Measurements from ENCODE around the gene STK17B. TPM values are rescaled to one million over a fixed set of nuclear protein-coding genes. Genes with fewer than 3 reads are reported as not detected.

Gene STK17B
- total RNA-seq, 1 donor from 2014 or later: 89.3 TPM

- no peak overlapping the region for H3K4me3 Mint-ChIP-seq (ENCODE audit: unreplicated experiment)
- TF ChIP-seq, protein P1, sequence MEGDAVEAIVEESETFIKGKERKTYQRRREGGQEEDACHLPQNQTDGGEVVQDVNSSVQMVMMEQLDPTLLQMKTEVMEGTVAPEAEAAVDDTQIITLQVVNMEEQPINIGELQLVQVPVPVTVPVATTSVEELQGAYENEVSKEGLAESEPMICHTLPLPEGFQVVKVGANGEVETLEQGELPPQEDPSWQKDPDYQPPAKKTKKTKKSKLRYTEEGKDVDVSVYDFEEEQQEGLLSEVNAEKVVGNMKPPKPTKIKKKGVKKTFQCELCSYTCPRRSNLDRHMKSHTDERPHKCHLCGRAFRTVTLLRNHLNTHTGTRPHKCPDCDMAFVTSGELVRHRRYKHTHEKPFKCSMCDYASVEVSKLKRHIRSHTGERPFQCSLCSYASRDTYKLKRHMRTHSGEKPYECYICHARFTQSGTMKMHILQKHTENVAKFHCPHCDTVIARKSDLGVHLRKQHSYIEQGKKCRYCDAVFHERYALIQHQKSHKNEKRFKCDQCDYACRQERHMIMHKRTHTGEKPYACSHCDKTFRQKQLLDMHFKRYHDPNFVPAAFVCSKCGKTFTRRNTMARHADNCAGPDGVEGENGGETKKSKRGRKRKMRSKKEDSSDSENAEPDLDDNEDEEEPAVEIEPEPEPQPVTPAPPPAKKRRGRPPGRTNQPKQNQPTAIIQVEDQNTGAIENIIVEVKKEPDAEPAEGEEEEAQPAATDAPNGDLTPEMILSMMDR (IDR thresholded peaks at IDR 0.05): no peak
- H3K36me3 Mint-ChIP-seq (ENCODE audit: unreplicated experiment): no peaks in the 10 kb centered on the region
- DNase-seq (ENCODE audit: extremely low spot score, unreplicated experiment): no peak
- no peak overlapping the region for H3K27ac Mint-ChIP-seq (ENCODE audit: unreplicated experiment)
- H3K27me3 Mint-ChIP-seq (ENCODE audit: unreplicated experiment): no peaks in the 10 kb centered on the region
- no peaks in the 10 kb centered on the region for H3K4me1 Mint-ChIP-seq (ENCODE audit: unreplicated experiment)
- H3K9me3 Mint-ChIP-seq (ENCODE audit: unreplicated experiment): no peaks in the 10 kb centered on the region
These were observed 5.7 kb upstream of the STK17B start for GRCh38 chr2:196177124-196177523.

- no peak overlapping the region for H3K27ac Mint-ChIP-seq (ENCODE audit: unreplicated experiment)
- TF ChIP-seq, protein P1 (IDR thresholded peaks at IDR 0.05): no peak
- no peak overlapping the region for H3K4me3 Mint-ChIP-seq (ENCODE audit: unreplicated experiment)
- no peaks in the 10 kb centered on the region for H3K27me3 Mint-ChIP-seq (ENCODE audit: unreplicated experiment)
- H3K36me3 Mint-ChIP-seq (ENCODE audit: unreplicated experiment): no peaks in the 10 kb centered on the region
- no peak for DNase-seq (ENCODE audit: extremely low spot score, unreplicated experiment)
- no peaks in the 10 kb centered on the region for H3K4me1 Mint-ChIP-seq (ENCODE audit: unreplicated experiment)
- H3K9me3 Mint-ChIP-seq (ENCODE audit: unreplicated experiment): no peaks in the 10 kb centered on the region
These were observed 4.9 kb upstream of the STK17B start for GRCh38 chr2:196176142-196176738.

- Mint-ChIP-seq H3K27ac (ENCODE audit: unreplicated experiment) (no peak overlapping the region), H3K4me3 (ENCODE audit: unreplicated experiment) (no peak overlapping the region), H3K9me3 (ENCODE audit: unreplicated experiment) (no peaks in the 10 kb centered on the region), H3K27me3 (ENCODE audit: unreplicated experiment) (no peaks in the 10 kb centered on the region), H3K36me3 (ENCODE audit: unreplicated experiment) (no peaks in the 10 kb centered on the region), H3K4me1 (ENCODE audit: unreplicated experiment) (no peaks in the 10 kb centered on the region)
- TF ChIP-seq, protein P1 (IDR thresholded peaks at IDR 0.05): no peak
- DNase-seq (ENCODE audit: extremely low spot score, unreplicated experiment): no peak
These were observed 3.0 kb upstream of the STK17B start for GRCh38 chr2:196174404-196174803.

DNA sequence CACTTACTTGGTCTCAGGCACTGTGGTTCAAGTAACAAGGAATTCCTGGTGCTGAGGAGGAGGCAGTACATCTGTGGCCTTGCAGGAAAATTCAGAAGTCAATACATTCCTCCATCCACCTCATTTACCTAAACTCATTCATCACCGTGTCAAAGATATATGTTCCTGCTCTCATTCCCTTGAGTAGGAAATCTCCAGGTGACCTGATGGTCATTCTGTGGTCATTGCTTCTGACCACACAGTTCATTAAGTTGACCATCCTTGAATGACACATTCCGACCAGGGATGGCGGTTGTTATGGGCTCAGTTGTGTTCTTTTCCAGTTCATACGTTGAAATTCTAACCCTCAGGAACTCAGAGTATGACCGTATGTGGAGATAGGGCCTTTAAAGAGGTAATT is 2.1 kb upstream of the STK17B start:
- Mint-ChIP-seq H3K27ac (ENCODE audit: unreplicated experiment) (no peak overlapping the region), H3K27me3 (ENCODE audit: unreplicated experiment) (no peaks in the 10 kb centered on the region), H3K36me3 (ENCODE audit: unreplicated experiment) (no peaks in the 10 kb centered on the region), H3K4me3 (ENCODE audit: unreplicated experiment) (no peak overlapping the region), H3K9me3 (ENCODE audit: unreplicated experiment) (no peaks in the 10 kb centered on the region), H3K4me1 (ENCODE audit: unreplicated experiment) (no peaks in the 10 kb centered on the region)
- TF ChIP-seq, protein P1 (IDR thresholded peaks at IDR 0.05): no peak
- no peak for DNase-seq (ENCODE audit: extremely low spot score, unreplicated experiment)

DNA sequence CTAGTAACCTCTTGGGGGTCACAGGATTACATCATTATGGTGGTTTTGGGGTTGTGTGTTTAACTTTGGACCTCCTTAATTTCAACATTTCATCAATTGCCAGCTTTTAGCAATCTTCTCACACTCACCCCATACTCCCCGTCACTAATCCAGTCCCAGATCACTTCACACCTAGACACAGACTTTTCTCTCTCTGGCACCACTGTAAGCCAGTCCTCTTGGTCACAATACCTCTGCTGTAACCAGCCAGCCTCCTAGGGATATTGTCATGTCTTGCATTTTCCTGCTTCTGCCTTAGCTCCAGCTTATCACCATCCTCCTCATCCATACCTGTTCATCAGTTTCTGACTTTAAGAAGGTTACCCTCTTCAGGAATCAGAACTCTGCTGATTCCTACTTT is 1.6 kb upstream of the STK17B start:
- Mint-ChIP-seq H3K27me3 (ENCODE audit: unreplicated experiment) (no peaks in the 10 kb centered on the region), H3K4me3 (ENCODE audit: unreplicated experiment) (peak overlapping the region; percentile 31), H3K36me3 (ENCODE audit: unreplicated experiment) (no peaks in the 10 kb centered on the region), H3K9me3 (ENCODE audit: unreplicated experiment) (no peaks in the 10 kb centered on the region), H3K27ac (ENCODE audit: unreplicated experiment) (no peak overlapping the region), H3K4me1 (ENCODE audit: unreplicated experiment) (peaks cover 4% of the 10 kb centered on the region)
- DNase-seq (ENCODE audit: extremely low spot score, unreplicated experiment): no peak
- TF ChIP-seq, protein P1 (IDR thresholded peaks at IDR 0.05): no peak
